ENCODE data around the gene SERTM2. TPM values are rescaled to one million over a fixed set of nuclear protein-coding genes. Genes with fewer than 3 reads are reported as not detected.

The SERTM2 gene
- total and polyA plus RNA-seq, 2 of the 4 experiments (the other 2 are of a cell fraction) = under 0.01 to 0.03 TPM

DNA sequence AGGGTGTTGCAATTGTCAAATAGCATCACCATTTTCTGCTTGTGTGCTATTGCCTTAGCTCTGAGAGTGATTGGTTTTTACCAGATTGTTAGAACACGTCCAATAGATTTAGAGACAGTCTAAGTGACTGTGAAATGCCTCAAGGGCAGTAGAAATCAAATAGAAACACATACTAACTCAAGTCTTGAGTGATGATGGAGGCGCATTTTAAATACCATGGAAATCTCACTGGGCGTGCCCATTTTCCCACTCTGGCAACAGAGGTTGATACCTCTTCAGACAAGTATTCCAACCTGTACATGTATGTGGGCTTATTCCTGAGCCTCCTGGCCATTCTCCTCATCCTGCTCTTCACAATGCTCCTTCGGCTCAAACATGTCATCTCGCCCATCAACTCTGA lies 7.2 kb downstream of the SERTM2 start:
- no peak overlapping the region for H3K4me2 ChIP-seq (ENCODE audit: low read depth, low read length)
- intact Hi-C loops (cut with micrococcal nuclease) (no loop called here), in situ Hi-C loops (cut with MboI; ENCODE audit: low sequenced_read_pairs) (no loop called here), dilution Hi-C loops (cut with HindIII; ENCODE audit: low sequenced_read_pairs, unreplicated experiment) (no loop called here)
- ATAC-seq (ENCODE audit: low read depth) (no peak), DNase-seq (no peak)
- WGBS, 2 experiments (ENCODE audit: extremely low coverage in 2 of 2, insufficient read length in 1 of 2) = no CpG with 5 or more reads among the region's 5 CpGs
- ChIA-PET CTCF (no interaction called here), POLR2A (ENCODE audit: unreplicated experiment) (no interaction called here)
- no peak overlapping the region for H3K27ac ChIP-seq (ENCODE audit: insufficient read depth, low read length)
- H3K23ac ChIP-seq (ENCODE audit: low read depth, low read length) = no peak overlapping the region
- no peak overlapping the region for H2BK120ac ChIP-seq (ENCODE audit: low read depth, low read length)
- H2AFZ ChIP-seq (replicated peaks; ENCODE audit: low read length, poor library complexity) = no peak overlapping the region
- H3K18ac ChIP-seq (ENCODE audit: low read depth, low read length) = no peak overlapping the region
- peaks cover 3% of the 10 kb centered on the region for H3K27me3 ChIP-seq (ENCODE audit: control insufficient read depth, insufficient read depth, low read length)
- no peak overlapping the region for H4K5ac ChIP-seq (ENCODE audit: low read depth, low read length)
- H2AK9ac ChIP-seq (replicated peaks; ENCODE audit: low read depth, low read length, poor library complexity) = no peak overlapping the region
- no peak overlapping the region for H2BK20ac ChIP-seq (ENCODE audit: low read depth, low read length)
- H3K9ac ChIP-seq (ENCODE audit: low read depth, low read length) = no peak overlapping the region
- no peak overlapping the region for H2BK5ac ChIP-seq (ENCODE audit: low read depth, low read length, poor library complexity, severe bottlenecking)
- no peaks in the 10 kb centered on the region for H3K79me1 ChIP-seq (ENCODE audit: low read depth in 1 of 2, low read length in 2 of 2)
- H4K8ac ChIP-seq (ENCODE audit: low read depth in 2 of 2, low read length in 2 of 2) = no peak overlapping the region
- no peak overlapping the region for H3K14ac ChIP-seq (replicated peaks; ENCODE audit: low read depth, low read length)
- H2BK15ac ChIP-seq (ENCODE audit: low read depth, low read length) = no peak overlapping the region
- H2AK5ac ChIP-seq (ENCODE audit: low read depth, low read length) = no peak overlapping the region
- no peaks in the 10 kb centered on the region for H4K20me1 ChIP-seq (ENCODE audit: insufficient read depth, low read length)
- no peak overlapping the region for H3K4ac ChIP-seq (ENCODE audit: low read depth, low read length)
- no peaks in the 10 kb centered on the region for H3K9me3 ChIP-seq (ENCODE audit: control insufficient read depth, insufficient read depth, low read length)
- BruUV-seq (replicated peaks) = no TSS peak
- no peak overlapping the region for H4K91ac ChIP-seq (ENCODE audit: insufficient read depth, low read depth, low read length)
- H3K4me1 ChIP-seq (ENCODE audit: control insufficient read depth, insufficient read depth, low read length) = no peaks in the 10 kb centered on the region
- TF ChIP-seq BHLHE40 (IDR thresholded peaks at IDR 0.05; ENCODE audit: low read depth, low read length) (no peak), MAZ (IDR thresholded peaks at IDR 0.05; ENCODE audit: borderline replicate concordance, low read depth, low read length) (no peak), FOS (IDR thresholded peaks at IDR 0.05; ENCODE audit: low read depth, low read length) (no peak)
- H3K4me3 ChIP-seq (ENCODE audit: insufficient read depth, low read depth, low read length) = no peak overlapping the region
- H3K9me1 ChIP-seq (ENCODE audit: insufficient read depth, low read length) = no peaks in the 10 kb centered on the region
- no peaks in the 10 kb centered on the region for H3K36me3 ChIP-seq (ENCODE audit: control insufficient read depth, insufficient read depth, low read length)
- H3K56ac ChIP-seq (ENCODE audit: extremely low read depth, insufficient read depth, low read length) = no peak overlapping the region

All from IMR-90 (cell line).